SK-N-MC (cell line): Measurements from ENCODE around the gene HPS3.

Source experiments
- EZH2 ChIP-seq: fragments of 200-600 bp; sonication (generic); IDR thresholded peaks from one replicate; pipeline ENCODE4 v1.6.1; 2017; ENCODE audit warnings: antibody characterized with exemption
- POLR2AphosphoS5 ChIP-seq: IDR thresholded peaks from 2 replicates; pipeline ENCODE4 v1.6.1; 2012; ENCODE audit warnings: mild to moderate bottlenecking, low read depth, low read length, borderline replicate concordance

DNA sequence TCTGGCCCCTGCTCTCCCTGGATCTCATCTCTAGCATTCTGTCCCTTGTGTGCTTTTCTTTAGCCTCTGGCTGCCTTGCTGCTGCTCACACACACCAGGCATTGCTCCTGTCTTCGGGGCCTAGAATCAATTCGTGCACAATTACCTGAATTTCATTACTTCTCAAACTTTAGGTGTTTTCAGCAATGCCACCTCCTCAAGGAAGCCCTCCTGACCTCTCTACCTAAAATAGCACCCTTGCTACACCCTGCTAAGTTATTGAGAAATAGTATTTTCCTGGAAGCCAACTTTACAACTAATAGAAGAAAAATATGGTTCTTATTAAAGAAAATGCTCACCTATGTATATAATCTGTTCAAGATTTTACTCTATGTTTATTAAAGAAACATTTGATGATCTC, 51.7 kb downstream of the HPS3 start:
- TF ChIP-seq POLR2AphosphoS5 (no peak), EZH2 (no peak)
